ENCODE measurements around the gene NUDT21.

- no peak for TF ChIP-seq CTCF (IDR thresholded peaks at IDR 0.05)
- TF ChIP-seq ZFX (IDR thresholded peaks at IDR 0.05; ENCODE audit: borderline replicate concordance) = no peak
Observed at GRCh38 chr16:56399047-56399446, 52.1 kb downstream of the NUDT21 start.
